CD4-positive, alpha-beta T cell (primary cell): ENCODE data around the gene ARSI. TPM values are rescaled to one million over a fixed set of nuclear protein-coding genes. Genes with fewer than 3 reads are reported as not detected.
A peak's percentile ranks its signal among the peaks of the same experiment; 100 is the strongest.

Source experiments
- ATAC-seq: fragments of 200-7000 bp; cut with Tn5 transposase; one replicate; pipeline ENCODE4 v1.10.0; 2022; ENCODE audit warnings: mild to moderate bottlenecking; ENCODE audit not compliant: poor library complexity
- CTCF ChIA-PET: fragments of 350-600 bp; sonication (Branson Sonifier 250); formaldehyde crosslinking; loops from one replicate; lab custom pipeline; 2021; ENCODE audit warnings: antibody characterized with exemption, inconsistent platforms; lab: Charles Lee
- POLR2A ChIA-PET: fragments of 350-600 bp; sonication (Branson Sonifier 250); formaldehyde crosslinking; loops from one replicate; lab custom pipeline; 2021; ENCODE audit warnings: antibody characterized with exemption, inconsistent platforms; lab: Charles Lee
- DNase-seq, 14 experiments: peaks; one replicate each; pipeline ENCODE4 v3.0.0-alpha.2; 2013 to 2020; ENCODE audit warnings: mixed read lengths in 2 of 14
- H3K27ac ChIP-seq, 2 donors: one replicate each; pipeline versions ENCODE4 v1.5.1 to v1.7.0; 2013; ENCODE audit warnings: low read length in 2 of 2, low read depth in 1 of 2, mild to moderate bottlenecking in 1 of 2
- H3K27me3 ChIP-seq, 2 experiments: 1 replicate in 1 of 2; 2 replicates in 1 of 2; pipeline versions ENCODE4 v1.6.1 to v1.7.0; 2013; ENCODE audit warnings: low read length in 2 of 2, control low read depth in 1 of 2, mild to moderate bottlenecking in 1 of 2, moderate library complexity in 1 of 2; ENCODE audit not compliant: insufficient read depth in 2 of 2, control insufficient read depth in 1 of 2
- H3K36me3 ChIP-seq: one replicate; pipeline ENCODE4 v1.6.1; 2013; ENCODE audit warnings: low read length, control low read depth; ENCODE audit not compliant: insufficient read depth
- H3K4me1 ChIP-seq: one replicate; pipeline ENCODE4 v1.6.1; 2013; ENCODE audit warnings: low read length, control low read depth; ENCODE audit not compliant: insufficient read depth
- H3K4me3 ChIP-seq: one replicate; pipeline ENCODE4 v1.5.1; 2013; ENCODE audit warnings: mild to moderate bottlenecking, low read length, moderate library complexity
- H3K9me3 ChIP-seq, 2 experiments: 1 replicate in 1 of 2; 2 replicates in 1 of 2; pipeline versions ENCODE4 v1.6.1 to v1.7.0; 2013; ENCODE audit warnings: low read length in 2 of 2, mild to moderate bottlenecking in 2 of 2, control low read depth in 1 of 2, moderate library complexity in 1 of 2; ENCODE audit not compliant: control insufficient read depth in 1 of 2, insufficient read depth in 1 of 2
- H3K27ac Mint-ChIP-seq: one replicate; pipeline ENCODE4 v1.8.0; 2020; ENCODE audit warnings: mixed read lengths
- H3K27me3 Mint-ChIP-seq: one replicate; pipeline ENCODE4 v1.8.0; 2021; ENCODE audit warnings: mixed read lengths
- H3K36me3 Mint-ChIP-seq: one replicate; pipeline ENCODE4 v1.8.0; 2021; ENCODE audit warnings: low read depth, mixed read lengths
- H3K4me1 Mint-ChIP-seq: one replicate; pipeline ENCODE4 v1.8.0; 2021; ENCODE audit warnings: low read depth, mixed read lengths
- H3K4me3 Mint-ChIP-seq: one replicate; pipeline ENCODE4 v1.8.0; 2020; ENCODE audit warnings: mild to moderate bottlenecking, mixed read lengths
- H3K9me3 Mint-ChIP-seq: one replicate; pipeline ENCODE4 v1.8.0; 2020; ENCODE audit warnings: mixed read lengths
- CTCF ChIP-seq: fragments of 200-600 bp; IDR thresholded peaks from one replicate; pipeline ENCODE4 v1.8.0; 2022; ENCODE audit warnings: antibody characterized with exemption, mild to moderate bottlenecking
- intact Hi-C, 2 experiments: fragments of 100-400 bp; cut with DNase I in 1 of 2; cut with micrococcal nuclease in 1 of 2; formaldehyde crosslinking; loops; one replicate each; pipeline versions ENCODE4 v1.15.1 to v1.9.0; 2023 to 2025; cut with DNase I, micrococcal nuclease
- total RNA-seq, 174 experiments: library from RNA in 2 of 174; stranded (reverse) in 2 of 174; gene quantifications; one replicate each; pipeline ENCODE4 v1.2.3 and lab custom pipeline; 2021 to 2026

ARSI gene
- total RNA-seq, 2 experiments from 2014 or later: 0.22 to 0.56 TPM

- ATAC-seq (no peak), DNase-seq (peak in 1 of 14 experiments; percentile 6)
- ChIA-PET CTCF (no interaction called here), POLR2A (no interaction called here)
- Mint-ChIP-seq H3K27ac (no peak overlapping the region), H3K36me3 (no peaks in the 10 kb centered on the region), H3K4me1 (no peaks in the 10 kb centered on the region), H3K9me3 (no peaks in the 10 kb centered on the region), H3K27me3 (no peaks in the 10 kb centered on the region), H3K4me3 (no peak overlapping the region)
- Histone ChIP-seq H3K27ac (no peak overlapping the region), H3K36me3 (no peaks in the 10 kb centered on the region), H3K4me1 (no peaks in the 10 kb centered on the region), H3K4me3 (no peak overlapping the region), H3K9me3 (no peaks in the 10 kb centered on the region), H3K27me3 (no peaks in the 10 kb centered on the region)
- intact Hi-C loops: no loop called here
- no peak for TF ChIP-seq CTCF
Observed at GRCh38 chr5:150263801-150264621, 38.7 kb downstream of the ARSI start.

GRCh38 chr5:150263375-150263775 lies 39.3 kb downstream of the ARSI start:
- ChIA-PET CTCF (no interaction called here), POLR2A (no interaction called here)
- ATAC-seq (no peak), DNase-seq (no peak)
- no peak for TF ChIP-seq CTCF
- Mint-ChIP-seq H3K27me3 (no peaks in the 10 kb centered on the region), H3K9me3 (no peaks in the 10 kb centered on the region), H3K4me1 (no peaks in the 10 kb centered on the region), H3K27ac (no peak overlapping the region), H3K4me3 (no peak overlapping the region), H3K36me3 (no peaks in the 10 kb centered on the region)
- no peak overlapping the region for H3K27ac ChIP-seq
- no peaks in the 10 kb centered on the region for H3K4me1 ChIP-seq
- H3K9me3 ChIP-seq: no peaks in the 10 kb centered on the region
- no peaks in the 10 kb centered on the region for H3K27me3 ChIP-seq
- H3K4me3 ChIP-seq: no peak overlapping the region
- no peaks in the 10 kb centered on the region for H3K36me3 ChIP-seq
- intact Hi-C loops: no loop called here

GRCh38 chr5:150262502-150262901 lies 40.2 kb downstream of the ARSI start:
- no peak for TF ChIP-seq CTCF
- Histone ChIP-seq H3K27ac (no peak overlapping the region), H3K4me1 (no peaks in the 10 kb centered on the region), H3K9me3 (no peaks in the 10 kb centered on the region), H3K27me3 (no peaks in the 10 kb centered on the region), H3K4me3 (no peak overlapping the region), H3K36me3 (no peaks in the 10 kb centered on the region)
- ChIA-PET POLR2A (no interaction called here), CTCF (no interaction called here)
- ATAC-seq (no peak), DNase-seq (no peak)
- Mint-ChIP-seq H3K36me3 (no peaks in the 10 kb centered on the region), H3K27ac (no peak overlapping the region), H3K4me3 (no peak overlapping the region), H3K4me1 (no peaks in the 10 kb centered on the region), H3K27me3 (no peaks in the 10 kb centered on the region), H3K9me3 (no peaks in the 10 kb centered on the region)
- intact Hi-C loops: no loop called here
